HG02759 (cell line): ENCODE data around the gene ACAA1.
"Not testable (repeated sequence)": the region's sequence is repeated elsewhere in the genome, so short reads cannot be mapped to it uniquely, and the experiment has no call there.

Experiments used
- ATAC-seq: cut with Tn5 transposase; IDR thresholded peaks from one replicate; pipeline ENCODE4 v1.9.1; 2021; ENCODE audit warnings: mild to moderate bottlenecking, moderate library complexity; ENCODE audit not compliant: unreplicated experiment

ACAA1 gene

DNA sequence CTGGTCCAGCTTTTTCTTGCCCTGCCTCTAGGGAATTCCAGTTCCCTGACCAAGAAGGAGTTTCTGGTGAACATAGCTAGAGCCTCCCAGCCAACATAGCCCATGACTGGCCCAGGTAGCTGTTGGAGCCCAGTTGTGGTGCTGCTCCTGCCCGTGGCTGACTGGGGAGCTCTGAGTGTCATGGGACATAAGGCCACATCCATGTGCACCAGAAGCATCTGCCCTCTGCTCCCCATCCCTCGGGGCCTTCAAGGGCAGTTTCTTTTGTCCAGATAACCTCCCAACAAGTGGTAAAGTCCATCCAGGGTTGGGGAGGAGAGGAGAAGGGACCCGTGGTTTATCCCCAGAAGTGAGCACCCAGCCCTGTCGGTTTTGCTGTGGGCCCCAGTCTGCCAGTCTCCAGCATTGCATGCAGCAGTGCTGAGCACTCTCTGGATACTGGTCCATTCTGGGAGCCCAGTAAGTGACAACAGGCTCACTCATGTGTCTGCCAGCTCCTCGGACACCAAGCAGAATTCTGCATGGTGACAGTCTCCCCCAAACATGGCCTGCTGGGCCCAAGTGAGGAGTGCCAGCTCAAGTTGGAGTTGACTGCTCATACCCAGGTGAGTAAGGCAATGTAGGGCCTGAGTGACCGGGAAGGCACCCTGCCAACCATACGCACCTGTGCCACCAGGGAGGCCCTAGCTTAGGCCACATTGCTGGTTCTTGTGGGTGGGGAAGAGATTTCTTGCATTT is 28.8 kb downstream of the ACAA1 start:
- no peak for ATAC-seq

DNA sequence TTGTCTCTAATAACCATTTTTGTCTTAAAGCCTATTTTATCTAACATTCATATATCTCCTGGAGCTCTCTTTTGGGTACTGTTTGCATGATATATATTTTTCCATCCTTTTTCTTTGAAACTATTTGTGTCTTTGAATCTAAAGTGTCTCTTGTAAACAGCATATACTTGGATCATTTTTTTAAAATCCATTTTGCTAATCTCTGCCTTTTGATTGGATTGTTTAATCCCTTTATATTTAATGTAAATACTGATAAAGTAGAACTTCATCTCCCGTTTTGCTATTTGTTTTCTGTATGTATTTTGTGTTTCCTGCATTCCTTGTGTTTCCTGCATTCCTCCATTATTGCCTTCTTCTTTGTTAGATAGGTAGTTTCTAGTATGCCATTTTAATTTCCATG is 31.4 kb downstream of the ACAA1 start:
- ATAC-seq: no peak

DNA sequence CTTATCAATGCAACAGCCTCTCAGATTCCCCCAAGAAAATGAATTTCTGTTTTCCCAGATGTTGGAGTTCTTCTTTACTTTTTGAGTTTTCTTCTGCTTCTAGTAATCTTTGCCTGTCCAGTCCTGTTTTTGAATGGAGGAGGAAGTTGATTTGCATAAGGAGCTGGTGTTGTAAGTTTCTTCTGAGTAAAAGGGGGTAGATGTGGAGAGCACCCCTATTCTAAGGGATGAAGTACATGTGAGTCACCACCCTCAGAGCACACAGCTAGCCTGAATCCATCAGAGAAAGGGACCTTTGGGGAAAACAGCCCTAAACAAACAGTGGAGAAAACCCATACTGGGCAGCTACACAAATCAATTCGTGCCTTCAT is 34.5 kb downstream of the ACAA1 start:
- ATAC-seq: no peak

DNA sequence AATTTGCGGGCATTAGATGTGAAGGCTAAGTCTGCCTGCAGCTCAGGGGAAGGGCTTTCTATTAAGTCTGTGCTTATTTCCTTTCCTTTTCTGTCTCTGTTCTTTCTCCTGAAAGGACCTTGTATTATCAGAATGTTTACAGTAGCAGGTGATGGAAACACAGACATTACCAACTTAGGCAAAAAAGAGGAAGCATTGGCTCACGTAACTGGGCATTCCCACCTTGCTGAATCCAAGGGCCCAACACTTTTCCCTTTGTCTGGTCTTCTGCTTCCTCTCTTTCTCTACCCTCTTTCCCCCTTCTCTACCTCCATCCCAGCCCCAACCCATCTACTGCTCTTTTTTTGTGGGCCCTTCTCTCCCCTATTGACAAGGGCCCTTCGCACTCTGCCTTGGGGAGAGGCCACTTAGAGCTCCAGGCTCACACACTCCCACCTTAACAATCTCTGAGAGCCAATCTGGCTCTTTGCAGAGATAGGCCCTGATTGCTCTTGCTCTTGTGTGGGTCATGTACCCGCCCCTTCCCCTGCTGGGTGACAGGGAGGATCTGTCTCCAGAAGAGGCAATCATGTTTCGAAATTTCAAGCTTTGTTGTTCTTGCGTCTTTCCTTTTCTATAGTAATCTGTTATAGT is 35.0 kb downstream of the ACAA1 start:
- ATAC-seq: no peak

DNA sequence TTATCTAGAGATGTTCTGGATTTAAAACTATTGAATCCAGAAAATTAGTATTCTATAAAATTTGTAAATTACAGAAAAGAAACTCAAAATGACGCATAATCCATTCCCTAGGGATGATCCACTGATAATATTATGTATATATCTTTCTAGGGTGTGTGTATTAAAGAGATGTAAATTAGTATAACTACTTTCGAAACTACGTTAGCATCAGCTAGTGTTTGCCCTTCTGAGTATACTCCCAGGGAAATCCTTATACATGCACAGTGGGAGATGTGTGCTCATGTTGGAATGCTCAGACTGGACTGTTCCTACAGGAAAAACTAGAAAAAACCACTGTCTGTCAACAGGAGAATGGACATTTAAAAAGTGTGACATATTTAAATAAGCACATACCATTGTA is 36.4 kb downstream of the ACAA1 start:
- no peak for ATAC-seq

DNA sequence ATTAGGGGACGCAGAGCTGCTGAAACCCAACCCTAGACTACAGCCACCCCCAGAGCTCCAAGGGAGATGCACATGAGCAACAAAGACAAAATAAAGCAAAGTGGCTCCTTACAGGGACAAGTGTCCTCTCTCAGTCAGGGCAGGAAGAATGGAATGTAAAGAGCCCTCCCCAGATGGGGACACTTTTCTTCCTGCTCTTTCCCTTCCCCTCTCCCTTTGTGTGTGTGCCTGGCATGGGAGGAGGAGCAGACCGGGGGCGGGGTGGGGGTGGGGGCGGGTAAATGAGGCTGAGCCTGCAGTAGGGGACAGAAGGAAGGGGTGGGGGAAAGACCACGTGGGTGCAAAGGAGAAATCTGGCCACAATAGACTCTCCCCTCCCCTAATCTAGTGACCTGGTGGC is 37.4 kb downstream of the ACAA1 start:
- no peak for ATAC-seq

DNA sequence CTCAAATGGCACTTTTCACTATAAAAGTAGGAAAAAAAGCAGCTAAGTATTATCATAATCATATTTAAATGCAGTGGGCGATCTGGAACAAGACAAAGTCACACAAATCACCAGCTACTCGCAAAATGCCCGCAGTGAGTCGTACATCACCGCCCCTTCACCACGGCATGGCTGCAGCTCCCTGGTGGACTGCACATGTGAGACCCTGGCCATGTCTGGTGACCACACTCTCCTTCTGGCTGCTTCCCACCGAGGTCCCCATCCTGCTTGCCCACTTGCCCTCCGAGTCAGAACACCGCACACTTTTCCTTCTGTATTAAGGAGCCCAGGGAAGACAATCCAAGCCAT is 38.6 kb downstream of the ACAA1 start:
- ATAC-seq: no peak

DNA sequence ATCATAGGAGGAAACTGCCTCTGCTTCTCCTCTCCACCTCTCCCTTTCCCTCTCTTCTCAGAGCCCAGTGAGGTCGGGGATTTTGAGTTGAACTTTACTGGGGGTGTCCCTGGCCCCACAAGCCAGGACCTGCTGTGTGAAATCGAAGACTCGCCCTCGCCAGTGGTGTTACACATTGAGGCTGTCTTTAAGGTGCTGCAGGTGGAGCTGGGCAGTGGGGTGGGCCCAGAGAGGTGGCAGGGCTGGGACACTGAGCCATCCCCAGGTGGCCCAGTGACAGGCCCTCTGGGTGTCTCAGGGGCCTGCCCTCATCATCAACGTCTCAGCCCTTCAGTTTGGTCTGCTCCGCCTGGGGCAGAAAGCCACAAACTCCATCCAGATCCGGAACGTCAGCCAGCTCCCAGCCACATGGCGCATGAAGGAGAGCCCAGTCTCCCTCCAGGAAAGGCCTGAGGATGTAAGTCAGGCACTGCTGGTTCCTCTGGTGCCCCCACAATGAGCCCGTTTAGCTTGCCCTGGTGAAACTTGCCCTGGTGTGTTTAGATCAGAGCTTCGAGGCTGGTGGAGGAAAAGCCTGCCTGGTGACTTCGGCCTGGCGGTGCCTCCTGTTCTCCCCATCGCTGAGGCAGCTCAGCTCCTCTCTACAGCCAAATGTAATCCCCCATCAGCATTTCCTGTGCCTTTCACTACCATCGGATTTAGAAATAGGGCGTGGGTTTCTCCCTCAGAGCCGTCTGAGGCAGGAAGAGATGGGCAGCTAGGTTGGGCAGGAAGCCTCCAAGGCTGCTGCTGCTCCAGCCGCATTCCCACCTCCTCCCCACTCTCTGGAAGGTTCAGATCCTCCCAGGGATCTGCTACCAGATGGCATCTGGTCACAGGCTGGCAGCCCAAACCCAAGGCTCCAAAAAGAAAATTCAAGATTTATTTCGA is 39.2 kb downstream of the ACAA1 start:
- ATAC-seq: no peak

DNA sequence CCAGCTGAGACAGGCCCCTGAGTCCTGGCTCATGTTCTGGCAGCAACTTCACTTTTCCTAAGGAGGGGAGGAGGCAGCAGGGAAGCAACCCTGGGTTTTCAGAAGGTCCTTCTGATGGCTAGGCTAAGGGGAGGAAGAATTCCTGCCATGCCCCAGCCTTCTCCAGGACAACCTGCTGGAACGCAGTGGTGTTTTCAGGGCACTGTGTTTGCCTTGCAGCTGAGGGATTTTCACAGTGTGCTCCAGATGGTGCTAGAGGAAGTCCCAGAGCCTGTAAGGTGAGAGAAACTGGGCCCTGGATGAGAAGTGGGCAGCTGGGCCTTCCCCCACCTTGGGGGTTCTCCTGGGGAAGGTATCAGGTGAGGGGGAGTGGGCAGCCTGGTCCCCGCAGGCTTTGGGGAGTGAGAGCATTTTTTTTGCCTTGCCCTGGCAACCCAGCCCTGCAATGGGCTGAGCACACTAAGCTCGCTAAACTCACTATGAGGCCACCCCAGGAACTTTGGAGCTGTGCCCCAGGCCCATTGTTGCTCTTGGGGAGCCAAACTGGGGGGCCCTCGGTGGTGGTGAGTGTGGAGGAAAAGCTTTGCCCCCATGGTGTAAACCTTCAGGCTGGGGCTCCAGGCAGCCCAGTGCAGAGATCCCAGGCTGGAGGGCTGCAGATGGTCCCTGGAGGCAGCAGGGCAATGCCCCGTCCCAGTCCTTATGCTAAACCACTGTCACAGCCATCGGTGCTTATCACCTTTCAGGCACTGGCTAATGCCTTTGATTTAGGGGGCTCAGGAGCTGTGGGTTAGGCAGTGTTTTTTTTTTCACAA is 41.1 kb downstream of the ACAA1 start:
- no peak for ATAC-seq

DNA sequence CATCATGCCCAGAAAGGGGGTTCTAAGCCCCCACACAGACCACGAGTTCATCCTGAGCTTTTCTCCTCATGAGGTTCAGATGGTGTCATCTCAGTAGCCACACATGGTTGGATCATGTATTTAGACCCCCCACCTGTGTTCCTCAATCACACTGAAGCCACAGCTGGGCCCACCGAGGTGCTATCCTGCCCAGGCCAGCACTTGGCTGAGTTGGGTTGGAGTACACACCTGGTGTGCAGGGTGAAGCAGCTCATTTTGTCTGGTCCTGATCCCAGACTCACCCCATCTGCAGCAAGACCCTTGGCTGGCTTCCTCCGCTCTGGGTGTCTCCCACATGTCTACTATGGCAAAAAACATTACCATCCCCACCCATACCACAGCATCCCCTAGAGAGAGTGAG is 41.9 kb downstream of the ACAA1 start:
- ATAC-seq: no peak

DNA sequence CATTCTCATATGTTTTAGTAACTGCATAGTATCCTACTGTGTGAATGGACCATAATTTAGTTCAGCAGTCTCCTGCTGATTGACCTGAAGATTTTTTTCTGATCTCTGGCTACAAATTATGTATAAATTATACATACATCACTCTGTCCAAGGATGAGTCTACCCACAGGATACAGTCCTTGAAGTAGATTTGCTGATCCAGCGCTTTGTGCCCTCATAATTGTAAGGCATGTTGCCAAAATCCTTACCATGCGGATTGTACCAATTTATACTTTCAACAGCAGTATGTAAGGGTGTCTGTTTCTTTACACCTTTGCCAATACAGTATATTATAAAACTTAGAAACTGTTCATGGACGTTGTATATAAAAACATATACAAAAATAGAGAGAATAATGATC is 46.5 kb downstream of the ACAA1 start:
- ATAC-seq: no peak

DNA sequence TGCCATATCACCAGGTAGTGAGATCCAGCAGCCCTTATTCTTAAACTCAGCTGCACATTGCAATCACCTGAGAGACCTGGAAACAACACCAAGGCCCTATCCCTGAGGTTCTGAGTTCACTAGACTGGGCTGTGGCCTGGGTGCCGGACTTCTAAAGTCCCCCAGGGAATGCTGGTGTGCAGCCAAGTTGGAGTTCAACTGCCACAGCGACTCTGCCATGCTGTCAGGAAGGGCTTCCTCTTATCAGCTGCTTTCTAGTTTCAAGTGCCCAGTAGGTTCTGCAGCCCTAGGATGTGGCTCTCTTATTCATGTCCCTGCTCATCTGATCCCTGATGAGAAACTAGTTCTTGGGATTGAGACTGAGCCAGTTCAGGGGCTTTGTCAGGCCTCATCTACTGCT is 47.8 kb downstream of the ACAA1 start:
- ATAC-seq: no peak

DNA sequence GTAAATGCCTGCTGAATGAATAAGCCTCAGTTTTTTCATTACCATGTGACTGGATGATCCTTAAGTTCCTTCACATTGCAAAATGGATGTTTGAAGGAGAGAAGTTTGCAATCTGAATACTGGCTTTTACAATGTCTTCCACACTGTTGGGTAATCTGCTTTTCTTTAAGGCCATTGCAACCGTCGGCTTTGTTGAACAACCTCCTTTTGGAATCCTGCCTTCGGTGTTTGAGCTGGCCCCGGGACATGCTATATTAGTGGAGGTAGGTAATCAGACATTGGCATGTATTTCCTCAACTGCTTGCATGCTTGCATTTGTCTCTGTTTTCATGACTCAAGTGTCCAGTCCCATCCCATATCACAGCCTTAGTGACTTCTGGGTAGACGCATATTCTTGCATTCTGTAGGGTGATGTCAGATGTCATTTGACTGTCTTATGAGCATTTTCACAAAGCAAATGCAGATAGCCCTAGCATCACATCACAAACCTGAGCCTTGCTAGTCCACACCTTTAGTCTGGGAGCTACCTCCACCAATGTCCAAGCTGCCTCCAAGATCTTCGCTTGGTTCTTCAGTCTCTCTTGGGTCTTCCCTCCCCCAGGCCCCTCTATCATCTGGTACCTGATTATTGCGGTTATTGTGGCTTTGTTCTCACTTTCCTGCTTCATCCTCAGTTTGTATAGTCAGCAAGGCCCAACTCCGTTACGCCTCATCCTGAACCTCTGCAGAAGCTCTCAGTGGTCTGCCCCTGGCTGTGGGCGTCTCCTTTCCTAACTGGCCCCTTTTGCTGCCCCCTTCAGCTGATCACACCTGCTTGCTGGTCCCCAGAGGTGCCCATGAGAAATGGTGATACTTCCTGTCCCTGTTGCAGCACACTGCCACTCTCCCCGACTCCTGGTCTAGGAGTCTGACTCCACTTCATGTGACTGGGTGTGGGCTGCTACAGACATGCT is 48.5 kb downstream of the ACAA1 start:
- no peak for ATAC-seq

DNA sequence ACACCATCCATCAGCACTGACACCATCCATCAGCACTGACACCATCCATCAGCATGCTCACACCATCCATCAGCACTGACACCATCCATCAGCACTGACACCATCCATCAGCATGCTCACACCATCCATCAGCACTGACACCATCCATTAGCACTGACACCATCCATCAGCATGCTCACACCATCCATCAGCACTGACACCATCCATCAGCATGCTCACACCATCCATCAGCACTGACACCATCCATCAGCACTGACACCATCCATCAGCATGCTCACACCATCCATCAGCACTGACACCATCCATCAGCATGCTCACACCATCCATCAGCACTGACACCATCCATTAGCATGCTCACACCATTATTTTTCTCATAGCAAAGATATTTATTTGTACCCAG is 49.6 kb downstream of the ACAA1 start:
- not testable (repeated sequence) for ATAC-seq

DNA sequence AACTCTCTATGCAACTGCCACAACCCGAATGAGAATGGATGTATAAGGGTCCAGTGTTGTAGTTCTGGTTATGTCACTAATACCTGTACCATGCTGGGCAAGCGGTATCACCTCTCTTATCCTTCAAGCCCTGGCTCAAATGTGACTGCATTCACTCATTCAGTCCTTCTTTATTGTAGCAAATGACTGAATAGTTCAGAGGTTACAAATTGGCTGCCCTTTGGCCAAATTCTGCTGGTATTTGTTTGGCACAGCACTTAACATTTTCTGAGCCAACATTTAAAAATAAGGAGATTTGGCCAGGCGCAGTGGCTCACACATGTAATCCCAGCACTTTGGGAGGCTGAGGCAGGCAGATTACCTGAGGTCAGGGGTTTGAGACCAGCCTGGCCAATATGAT is 50.4 kb downstream of the ACAA1 start:
- ATAC-seq: no peak

DNA sequence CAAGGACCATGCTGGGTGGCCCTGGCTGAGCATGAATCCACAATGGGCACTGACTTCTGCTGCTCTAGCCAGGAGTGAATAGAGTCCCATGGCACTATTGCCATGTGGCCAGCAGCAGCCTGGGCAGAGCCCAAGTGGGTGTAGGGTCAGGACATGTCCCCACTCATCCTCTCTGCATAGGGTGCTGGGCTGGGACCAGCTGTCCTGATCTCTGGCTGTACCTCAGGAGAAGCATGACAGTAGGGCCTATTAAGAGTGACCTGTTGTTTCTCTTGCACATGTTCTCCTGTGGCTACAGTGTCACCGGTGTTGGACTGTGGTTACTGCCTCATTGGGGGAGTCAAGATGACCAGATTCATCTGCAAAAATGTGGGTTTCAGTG is 51.0 kb downstream of the ACAA1 start:
- ATAC-seq: no peak

DNA sequence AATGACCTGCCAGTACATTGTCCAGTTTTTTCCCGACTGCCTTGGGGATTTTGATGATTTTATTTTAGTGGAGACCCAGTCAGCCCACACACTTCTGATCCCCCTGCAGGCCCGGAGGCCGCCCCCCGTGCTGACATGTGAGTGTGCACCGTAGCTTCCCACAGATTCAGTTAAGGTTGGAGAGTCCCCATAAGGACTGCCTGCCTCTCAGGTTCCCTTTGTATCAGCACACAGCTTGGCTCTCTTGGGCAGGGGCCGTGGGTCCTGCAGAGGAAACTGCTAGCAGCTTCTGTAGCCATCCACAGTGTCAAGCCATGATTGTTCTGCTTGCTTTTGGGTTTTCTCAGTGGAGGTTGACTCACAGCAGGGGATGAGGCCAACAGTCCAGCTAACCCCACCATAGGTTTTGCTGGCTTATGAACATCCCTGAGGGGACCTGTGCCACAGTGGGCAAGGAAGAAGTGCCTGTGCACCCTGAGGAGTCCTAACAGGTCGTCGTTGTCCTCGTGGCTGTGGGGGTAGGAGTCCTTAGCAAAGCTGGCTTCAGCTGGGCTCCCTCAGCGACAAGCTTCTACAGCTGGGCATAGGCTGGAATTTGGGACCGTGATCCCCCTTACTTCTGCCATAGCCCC is 51.5 kb downstream of the ACAA1 start:
- ATAC-seq: no peak

DNA sequence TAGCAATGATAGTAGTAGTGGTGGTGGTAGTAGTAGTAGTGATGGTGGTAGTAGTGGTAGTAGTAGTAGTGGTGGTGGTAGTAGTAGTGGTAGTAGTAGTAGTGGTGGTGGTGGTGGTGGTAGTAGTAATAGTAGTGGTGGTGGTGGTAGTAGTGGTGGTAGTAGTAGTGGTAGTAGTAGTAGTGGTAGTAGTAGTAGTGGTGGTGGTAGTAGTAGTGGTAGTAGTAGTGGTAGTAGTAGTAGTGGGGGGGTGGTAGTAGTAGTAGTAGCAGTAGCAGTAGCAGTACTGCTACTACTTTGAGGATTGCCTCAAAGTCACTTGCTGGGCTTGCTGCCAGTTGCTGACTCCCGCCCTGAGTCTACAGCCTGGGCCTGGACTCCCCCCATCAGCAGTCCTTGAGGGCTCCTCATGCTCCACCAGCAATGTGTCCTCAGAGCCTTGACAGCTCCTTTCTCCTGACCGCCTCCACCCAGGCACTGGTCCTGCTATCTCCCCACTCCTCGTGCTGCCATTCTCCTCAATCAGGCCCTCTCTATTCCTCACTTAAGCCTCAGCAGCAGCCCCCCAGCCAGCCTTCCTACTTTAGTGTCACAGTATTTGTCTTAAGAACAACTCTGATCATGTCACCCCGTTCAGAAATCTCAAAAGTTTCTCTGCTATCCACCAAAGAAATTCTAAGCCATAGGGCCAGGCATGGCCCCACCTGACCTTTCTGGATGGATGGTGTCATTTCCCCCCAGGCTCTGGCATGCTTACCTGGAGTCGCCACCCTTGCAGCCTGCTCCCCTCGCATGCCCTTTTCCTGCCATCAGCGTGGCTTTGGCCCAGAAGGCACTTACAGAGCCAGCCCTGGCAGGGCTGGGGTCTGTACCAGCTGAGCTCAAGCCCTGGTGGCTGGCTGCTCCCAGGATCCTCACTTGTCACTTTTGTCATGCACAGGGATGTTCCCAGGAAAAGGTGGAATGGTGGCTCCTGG is 52.3 kb downstream of the ACAA1 start:
- ATAC-seq: no peak
